ENCODE results near the gene JAZF1. TPM values are rescaled to one million over a fixed set of nuclear protein-coding genes. Genes with fewer than 3 reads are reported as not detected.

The JAZF1 gene
- total RNA-seq, 4 donors from 2014 or later = 12.7 to 19.2 (median 14.7) TPM

DNA sequence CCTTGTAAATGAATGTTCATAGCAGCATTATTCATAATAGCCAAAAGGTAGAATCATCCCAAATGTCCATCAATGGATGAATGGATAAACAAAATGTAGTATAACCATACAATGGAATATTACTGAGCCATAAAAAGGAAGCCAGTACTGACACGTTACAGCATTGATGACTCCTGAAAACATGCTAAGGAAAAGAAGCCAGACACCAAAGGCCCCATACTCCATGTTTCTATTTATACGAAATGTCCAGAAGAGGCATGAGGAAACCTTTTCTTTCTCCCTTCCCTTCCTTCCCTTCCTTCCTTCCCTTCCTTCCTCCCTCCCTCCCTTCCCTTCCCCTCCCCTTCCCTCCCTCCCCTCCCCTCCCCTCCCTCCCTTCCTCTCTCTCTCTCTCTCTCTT, 131.9 kb downstream of the JAZF1 start:
- H3K9me3 ChIP-seq = no peaks in the 10 kb centered on the region
- peaks cover 7 to 8% of the 10 kb centered on the region in 2 donors for H3K4me1 ChIP-seq
- TF ChIP-seq CTCF (IDR thresholded peaks at IDR 0.05) (no peak), POLR2A (IDR thresholded peaks at IDR 0.05) (no peak)
- H3K36me3 ChIP-seq = no peaks in the 10 kb centered on the region
- no peak overlapping the region for H3K4me3 ChIP-seq (replicated peaks in 1 of 3)
- WGBS, 2 donors = 91 to 98% methylated on average over 2 of the region's 2 CpGs
- no peak overlapping the region for H3K27ac ChIP-seq
- no peaks in the 10 kb centered on the region for H3K27me3 ChIP-seq
- no peak for DNase-seq
- intact Hi-C loops (cut with DNase I) = no loop called here

DNA sequence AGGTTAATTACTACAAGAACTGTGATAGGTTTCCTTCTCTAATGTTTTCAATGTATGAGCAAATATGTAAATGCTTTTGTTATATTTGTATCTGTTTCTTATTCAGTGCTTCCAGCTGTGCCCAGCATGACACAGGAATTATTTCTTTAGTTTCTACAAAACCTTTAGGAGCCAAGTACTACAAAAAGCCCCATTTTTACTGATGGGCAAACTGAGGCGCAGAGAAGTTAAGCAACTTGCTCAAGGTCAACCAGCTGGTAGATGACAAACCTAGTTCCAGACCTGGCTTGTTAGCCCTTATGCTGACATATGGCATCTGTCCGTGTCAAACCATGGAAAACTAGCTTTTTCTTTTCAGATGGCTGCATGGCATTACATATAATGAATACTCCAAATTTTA, 134.6 kb downstream of the JAZF1 start:
- no peaks in the 10 kb centered on the region for H3K27me3 ChIP-seq
- WGBS, 2 donors = 97% methylated on average over 2 of the region's 2 CpGs
- intact Hi-C loops (cut with DNase I) = no loop called here

GRCh38 chr7:28045592-28045991, 135.0 kb downstream of the JAZF1 start:
- no peaks in the 10 kb centered on the region for H3K27me3 ChIP-seq
- no peak overlapping the region for H3K27ac ChIP-seq
- 89 to 91% methylated on average over 4 of the region's 4 CpGs for WGBS, 2 donors
- no peaks in the 10 kb centered on the region for H3K36me3 ChIP-seq
- TF ChIP-seq CTCF (IDR thresholded peaks at IDR 0.05) (no peak), POLR2A (IDR thresholded peaks at IDR 0.05) (no peak)
- H3K9me3 ChIP-seq = no peaks in the 10 kb centered on the region
- intact Hi-C loops (cut with DNase I) = no loop called here
- H3K4me1 ChIP-seq = peaks cover 7 to 8% of the 10 kb centered on the region in 2 donors
- H3K4me3 ChIP-seq (replicated peaks in 1 of 3) = no peak overlapping the region
- no peak for DNase-seq

More for the DNA sequence above, 134.6 kb downstream of the JAZF1 start:
- TF ChIP-seq POLR2A (IDR thresholded peaks at IDR 0.05) = no peak
- no peak for TF ChIP-seq CTCF (IDR thresholded peaks at IDR 0.05)
- Histone ChIP-seq H3K9me3 (no peaks in the 10 kb centered on the region), H3K27ac (no peak overlapping the region), H3K4me3 (replicated peaks in 1 of 3) (no peak overlapping the region), H3K4me1 (peaks cover 7 to 8% of the 10 kb centered on the region in 2 donors), H3K36me3 (no peaks in the 10 kb centered on the region)
- DNase-seq = no peak

DNA sequence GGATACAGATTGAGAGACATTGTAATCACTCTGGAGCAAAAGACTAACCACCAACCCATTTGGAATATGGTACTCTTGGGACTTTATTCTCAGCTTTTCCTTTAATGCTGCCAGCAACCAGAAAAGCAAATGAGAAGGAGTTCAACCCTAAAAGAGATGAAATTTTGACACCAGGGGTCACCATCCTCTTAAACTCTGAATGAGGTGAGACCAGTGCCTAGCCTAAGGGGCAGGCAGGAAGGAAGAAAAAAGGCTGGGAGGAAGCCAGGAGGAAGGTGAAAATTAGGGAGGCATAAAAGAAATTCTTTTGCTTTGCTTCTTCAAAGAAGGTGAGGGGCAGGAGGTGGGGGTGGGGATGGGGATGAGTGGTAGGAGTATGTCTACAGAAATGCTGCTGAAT, 135.8 kb downstream of the JAZF1 start:
- no peak for DNase-seq
- no peak for TF ChIP-seq POLR2A (IDR thresholded peaks at IDR 0.05)
- TF ChIP-seq CTCF (IDR thresholded peaks at IDR 0.05) = no peak
- H3K4me1 ChIP-seq = peaks cover 7 to 8% of the 10 kb centered on the region in 2 donors
- no peak overlapping the region for H3K27ac ChIP-seq
- no peaks in the 10 kb centered on the region for H3K27me3 ChIP-seq
- H3K9me3 ChIP-seq = no peaks in the 10 kb centered on the region
- no peaks in the 10 kb centered on the region for H3K36me3 ChIP-seq
- intact Hi-C loops (cut with DNase I) = no loop called here
- no peak overlapping the region for H3K4me3 ChIP-seq (replicated peaks in 1 of 3)

DNA sequence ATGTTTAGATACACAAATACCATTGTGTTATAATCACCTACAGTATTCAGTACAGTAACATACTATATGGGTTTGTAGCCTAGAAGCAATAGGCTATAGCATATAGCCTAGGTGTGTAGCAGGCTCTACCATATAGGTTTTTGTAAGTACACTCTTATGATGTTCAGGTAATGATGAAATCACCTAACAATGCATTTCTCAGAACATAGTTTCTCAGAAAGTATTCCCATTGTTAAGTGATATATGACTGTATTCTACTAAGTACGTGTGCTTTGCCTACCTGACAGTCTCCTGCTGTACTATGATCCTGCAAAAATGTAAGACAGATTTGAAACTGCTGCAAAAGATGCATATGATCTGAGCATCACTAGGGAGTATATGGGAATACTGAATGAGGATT, 137.9 kb downstream of the JAZF1 start:
- intact Hi-C loops (cut with DNase I) = no loop called here
- 95 to 100% methylated on average over 1 of the region's 1 CpG for WGBS, 2 donors
- TF ChIP-seq CTCF (IDR thresholded peaks at IDR 0.05) (no peak), POLR2A (IDR thresholded peaks at IDR 0.05) (no peak)

More for the DNA sequence above, 137.9 kb downstream of the JAZF1 start:
- Histone ChIP-seq H3K9me3 (no peaks in the 10 kb centered on the region), H3K27me3 (no peaks in the 10 kb centered on the region), H3K27ac (no peak overlapping the region), H3K36me3 (no peaks in the 10 kb centered on the region), H3K4me3 (replicated peaks in 1 of 3) (no peak overlapping the region), H3K4me1 (peaks cover 7 to 14% of the 10 kb centered on the region in 2 donors)
- no peak for DNase-seq
